SH-SY5Y (cell line): Measurements from ENCODE around the gene TMPRSS3.

Experiments
- GATA2 ChIP-seq: IDR thresholded peaks from 2 replicates; pipeline ENCODE4 v1.6.1; 2011; ENCODE audit warnings: mild to moderate bottlenecking, low read depth, low read length
- GATA3 ChIP-seq: IDR thresholded peaks from 2 replicates; pipeline ENCODE4 v1.6.1; 2011; ENCODE audit warnings: low read depth, mild to moderate bottlenecking, low read length, moderate library complexity

The TMPRSS3 gene

DNA sequence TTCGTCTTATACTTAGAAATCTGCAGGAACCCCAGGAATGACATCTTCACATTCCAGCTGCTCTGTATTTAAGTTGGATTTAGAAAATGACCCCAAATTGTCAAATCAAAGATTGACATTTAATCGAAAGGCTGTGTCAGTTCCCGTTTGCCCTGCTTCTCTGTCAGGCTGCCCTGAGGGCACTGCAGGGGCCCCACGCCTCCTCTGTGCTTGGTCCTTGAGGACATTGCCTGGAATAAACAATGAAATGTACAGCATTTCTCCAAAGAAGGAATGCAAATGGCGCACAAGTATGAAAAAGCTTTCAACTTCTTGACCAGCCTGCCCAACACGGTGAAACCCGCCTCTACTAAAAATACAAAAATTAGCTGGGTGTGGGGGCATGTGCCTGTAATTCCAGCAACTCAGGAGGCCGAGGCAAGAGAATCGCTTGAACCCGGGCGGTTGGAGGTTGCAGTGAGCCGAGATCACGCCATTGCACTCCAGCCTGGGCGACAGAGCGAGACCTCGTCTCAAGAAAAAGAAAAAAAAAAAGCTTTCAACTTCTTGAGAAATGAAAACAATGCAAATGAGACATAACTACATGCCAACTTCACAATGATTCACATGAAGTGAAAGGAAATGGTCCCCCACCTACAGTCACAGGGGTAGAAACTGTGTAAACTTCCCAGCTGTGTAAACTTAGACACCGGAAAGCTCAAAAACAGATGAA lies 3.0 kb downstream of the TMPRSS3 start:
- TF ChIP-seq GATA2 (no peak), GATA3 (no peak)

DNA sequence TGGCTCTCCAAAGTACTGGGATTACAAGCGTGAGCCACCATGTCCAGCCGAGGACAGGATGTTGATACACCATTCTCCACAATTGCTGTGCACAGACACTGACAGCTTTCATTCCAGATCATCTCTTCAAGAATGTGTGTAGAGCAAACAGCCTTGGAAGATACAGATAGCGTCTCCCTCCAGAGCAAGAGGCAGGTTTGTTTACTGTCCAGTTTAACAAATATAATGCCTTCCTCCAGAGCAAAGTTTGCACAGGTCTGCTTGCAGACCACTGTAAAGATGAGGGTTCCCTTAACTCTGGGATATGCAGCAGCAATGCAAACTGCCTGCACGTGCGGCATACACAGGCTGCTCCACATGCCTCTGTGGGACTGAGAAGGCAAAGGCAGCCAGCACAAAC lies 4.6 kb downstream of the TMPRSS3 start:
- TF ChIP-seq GATA2 (no peak), GATA3 (no peak)

DNA sequence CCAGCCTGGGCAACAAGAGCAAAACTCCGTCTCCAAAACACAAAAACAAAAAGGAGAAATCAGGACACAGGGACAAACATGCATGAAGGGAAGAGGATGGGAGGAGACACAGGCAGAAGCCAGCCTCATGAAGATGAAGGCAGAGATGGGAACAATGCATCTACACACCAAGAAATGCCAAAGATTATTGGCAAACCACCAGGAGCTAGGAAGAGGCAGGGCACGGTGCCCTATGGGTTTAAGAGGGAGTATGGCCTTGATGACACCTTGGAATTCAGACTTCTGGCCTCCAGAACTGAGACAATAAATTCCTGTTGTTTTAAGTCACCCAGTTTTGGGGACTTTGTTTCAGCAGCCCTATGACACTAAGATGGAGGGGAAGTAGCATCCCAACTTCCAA lies 5.2 kb downstream of the TMPRSS3 start:
- no peak for TF ChIP-seq GATA3
- no peak for TF ChIP-seq GATA2

DNA sequence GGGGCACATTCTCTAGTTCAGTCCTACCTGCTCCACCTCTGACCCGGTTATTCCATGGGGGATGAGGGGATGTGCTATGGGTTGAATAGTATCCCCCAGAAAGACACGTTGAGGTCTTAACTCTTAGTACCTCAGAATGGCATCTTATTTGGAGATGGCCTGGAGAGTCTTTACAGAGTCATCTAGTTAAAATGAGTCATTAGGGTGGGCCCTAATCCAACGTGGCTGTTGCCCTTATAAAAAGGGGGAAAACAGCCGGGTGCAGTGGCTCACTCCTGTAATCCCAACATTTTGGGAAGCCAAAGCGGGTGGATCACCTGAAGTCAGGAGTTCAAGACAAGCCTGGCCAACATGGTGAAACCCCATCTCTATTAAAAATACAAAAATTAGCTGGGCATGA lies 5.7 kb downstream of the TMPRSS3 start:
- TF ChIP-seq GATA3 (no peak), GATA2 (no peak)

DNA sequence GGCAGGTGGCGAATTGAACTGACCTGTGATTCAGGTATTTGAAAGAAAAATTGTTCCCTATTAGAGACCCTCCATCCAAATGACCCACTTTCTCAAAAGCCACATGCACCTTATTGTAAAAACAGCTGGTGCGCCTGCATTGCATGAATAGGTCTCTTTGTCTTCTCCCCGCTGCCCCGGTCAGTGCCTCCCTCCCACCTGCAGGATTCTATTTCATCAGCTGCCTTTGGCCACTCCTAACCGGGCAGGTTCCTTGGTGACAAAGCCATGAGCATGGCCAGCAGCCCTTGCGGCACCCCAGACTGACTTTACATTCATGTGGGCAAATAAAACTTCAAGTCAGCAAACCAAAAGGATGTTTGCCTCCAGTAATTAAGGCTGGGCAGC lies 6.4 kb downstream of the TMPRSS3 start:
- TF ChIP-seq GATA2 (no peak), GATA3 (no peak)

DNA sequence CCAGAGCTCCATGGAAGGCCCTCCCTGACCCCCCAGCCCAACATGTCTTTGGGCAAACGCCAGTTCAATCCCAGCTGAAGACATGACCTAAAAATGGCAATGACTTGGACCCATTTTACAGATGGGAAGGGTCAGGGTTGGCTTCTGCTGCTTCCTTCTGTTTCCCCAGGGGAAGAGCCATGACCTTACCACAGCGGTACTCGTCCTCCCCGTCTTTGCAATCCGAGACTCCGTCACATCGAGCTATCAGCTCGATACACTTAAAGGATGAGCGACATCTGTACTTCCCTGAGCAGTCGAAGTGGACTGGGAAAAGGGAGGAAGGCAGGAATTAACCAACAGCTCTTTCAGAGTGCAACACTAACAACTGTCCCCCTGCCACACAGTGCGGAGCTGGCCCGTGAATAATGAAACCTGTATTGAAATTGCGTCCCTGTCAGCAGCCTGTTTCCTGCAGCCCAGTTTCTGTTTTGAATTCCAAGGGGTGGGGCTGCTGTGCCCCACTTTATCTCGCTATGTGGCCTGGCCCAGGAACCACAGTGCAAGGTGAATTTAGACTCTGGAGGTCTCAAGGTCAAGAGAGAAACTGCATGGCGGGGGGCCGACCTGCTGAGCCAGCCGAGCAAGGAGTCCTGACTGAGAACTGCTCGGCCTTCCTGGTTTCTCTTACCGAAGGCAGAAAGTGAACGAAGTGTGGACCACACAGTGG lies 7.0 kb downstream of the TMPRSS3 start:
- no peak for TF ChIP-seq GATA3
- TF ChIP-seq GATA2 = no peak

DNA sequence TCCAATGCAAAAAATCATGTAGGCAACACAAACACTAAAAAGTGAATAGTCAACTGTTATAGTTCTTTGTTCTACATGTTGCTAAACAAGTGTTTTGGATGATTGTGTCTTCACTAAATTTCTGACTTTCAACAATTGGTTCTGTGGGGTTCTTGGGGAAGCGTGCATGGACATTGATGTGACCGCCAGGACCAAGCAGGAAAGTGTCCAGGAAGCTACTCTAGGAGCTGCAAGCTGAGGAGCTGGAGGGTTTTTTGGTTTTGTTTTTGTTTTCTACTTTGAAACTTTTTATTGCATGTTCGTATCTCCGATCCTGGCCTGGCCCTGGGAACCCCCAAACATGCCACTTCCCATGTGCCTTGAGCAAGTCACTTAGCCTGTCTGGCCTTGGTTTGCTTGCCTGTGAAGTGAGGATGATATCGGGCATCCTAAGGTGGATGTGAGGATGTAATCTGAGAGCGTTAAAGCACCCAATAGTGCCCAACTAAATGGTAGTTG lies 8.0 kb downstream of the TMPRSS3 start:
- TF ChIP-seq GATA3 (no peak), GATA2 (no peak)

DNA sequence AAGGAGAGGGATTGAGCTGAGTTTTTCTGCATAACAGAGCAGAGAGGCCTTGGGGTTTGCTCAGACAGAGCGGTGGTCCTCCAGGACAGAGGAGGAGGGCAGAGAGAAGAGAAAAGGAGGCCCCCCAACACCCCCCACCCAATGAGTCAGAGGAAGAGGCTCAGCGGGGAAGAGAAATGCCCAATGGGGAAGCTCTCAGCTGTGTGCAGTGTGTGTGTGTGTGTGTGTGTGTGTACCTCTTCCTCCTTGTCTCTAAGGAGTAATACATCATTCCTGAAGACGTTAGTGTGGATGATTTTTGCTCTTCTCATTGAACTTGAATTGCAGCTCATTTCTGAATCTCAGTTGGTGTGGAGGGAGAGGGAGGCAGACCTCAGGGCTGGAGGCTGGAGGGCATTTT lies 8.7 kb downstream of the TMPRSS3 start:
- no peak for TF ChIP-seq GATA3
- no peak for TF ChIP-seq GATA2

DNA sequence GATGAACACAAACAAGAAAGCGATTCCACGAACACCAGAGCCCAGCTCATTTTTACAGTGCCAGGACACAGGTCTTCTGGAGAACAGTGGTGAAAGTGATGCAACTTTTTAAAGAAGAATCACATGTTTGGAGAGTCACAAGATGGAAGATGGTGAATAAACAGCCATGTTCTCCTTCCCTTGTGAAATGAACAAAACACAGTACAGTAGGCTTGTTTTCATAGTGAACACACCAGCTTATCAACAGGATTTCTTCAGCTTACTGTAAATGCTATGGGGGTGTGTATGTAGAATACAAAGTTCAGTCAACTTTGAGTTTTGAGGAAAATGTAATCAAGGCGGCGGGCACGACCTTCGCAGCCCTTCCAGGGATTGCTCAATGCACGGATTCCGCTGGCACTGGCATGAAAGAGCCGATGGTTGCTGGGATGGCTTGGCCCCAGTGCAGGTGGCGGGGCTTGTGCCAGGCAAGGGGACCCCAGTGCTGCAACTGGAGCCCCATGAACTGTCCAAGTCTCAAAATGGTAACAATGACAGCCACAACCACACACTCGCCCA lies 9.7 kb downstream of the TMPRSS3 start:
- TF ChIP-seq GATA3 (no peak), GATA2 (no peak)

DNA sequence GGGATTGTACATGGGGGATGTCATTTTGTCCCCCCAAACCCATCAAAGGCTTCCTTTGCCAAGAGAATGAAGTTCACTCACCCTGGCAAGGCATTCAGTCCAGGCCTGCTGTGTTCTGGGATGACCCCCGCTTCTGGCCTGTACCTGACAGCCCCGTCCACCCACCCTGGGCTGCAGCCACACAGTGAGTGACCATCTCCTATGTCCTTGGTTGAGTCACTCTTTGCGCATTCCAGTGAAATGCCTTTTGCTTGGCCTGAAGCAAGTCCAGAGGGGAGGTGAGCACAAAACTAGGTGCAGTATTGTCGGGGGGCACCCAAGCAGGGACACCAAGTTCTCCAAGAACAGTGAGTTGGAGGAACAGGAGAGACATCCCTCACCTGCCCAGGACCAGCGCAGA lies 10.2 kb downstream of the TMPRSS3 start:
- TF ChIP-seq GATA3 = no peak
- TF ChIP-seq GATA2 = no peak

DNA sequence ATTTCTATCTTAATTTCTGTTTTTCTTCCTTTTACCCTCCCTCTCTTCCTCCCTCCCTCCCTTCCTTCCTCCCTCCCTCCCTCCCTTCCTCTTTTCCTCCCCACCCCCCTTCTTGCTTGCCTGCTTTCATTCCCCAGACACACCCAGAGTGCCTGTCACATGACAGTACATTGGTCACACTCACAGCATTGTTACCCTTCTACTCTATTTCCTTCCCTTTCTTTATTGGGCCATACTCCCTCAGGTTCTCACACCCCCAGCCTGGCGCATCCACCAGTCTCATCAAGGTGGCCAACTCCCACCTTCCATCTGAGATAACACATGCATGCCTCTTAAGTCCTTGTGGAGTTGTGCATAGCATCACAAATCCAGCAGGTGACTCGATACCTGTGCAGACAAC lies 10.9 kb downstream of the TMPRSS3 start:
- TF ChIP-seq GATA2 (no peak), GATA3 (no peak)

DNA sequence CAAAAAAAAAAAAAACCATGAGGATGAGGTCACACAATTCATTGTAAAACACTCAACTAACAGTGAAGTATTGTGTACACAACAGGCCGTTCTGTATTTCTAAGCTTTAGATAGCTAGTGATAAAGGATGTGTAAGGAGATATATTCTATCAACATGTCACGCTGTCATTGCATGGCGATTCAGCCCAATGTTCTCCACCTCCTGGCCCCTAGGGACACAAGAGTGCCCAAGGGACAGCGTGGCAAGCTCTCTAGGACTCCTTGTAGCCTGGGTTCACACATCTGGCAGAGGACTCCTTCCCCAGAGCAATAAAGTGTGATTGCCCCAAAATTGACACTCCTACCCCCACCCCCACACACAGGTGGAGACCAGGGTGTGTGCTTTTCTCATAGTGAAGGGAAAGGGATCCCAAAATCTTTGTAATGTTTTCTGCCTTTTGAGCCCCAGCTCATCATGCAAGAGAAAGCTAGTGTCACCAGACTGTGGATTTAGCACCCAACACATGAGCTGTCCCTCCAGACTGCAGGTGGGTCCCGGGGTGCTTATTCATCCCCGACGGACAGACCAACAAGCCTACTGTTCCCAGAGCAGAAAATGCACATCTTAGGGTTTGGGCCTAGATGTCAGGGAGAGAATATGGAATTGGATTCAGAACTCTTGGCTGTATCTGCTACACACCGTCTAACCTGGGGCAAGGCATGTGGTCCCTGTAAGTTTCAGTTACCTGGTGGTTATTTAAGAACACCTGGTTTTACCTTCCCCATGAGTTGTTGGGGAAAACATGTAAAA lies 11.5 kb downstream of the TMPRSS3 start:
- no peak for TF ChIP-seq GATA3
- no peak for TF ChIP-seq GATA2

DNA sequence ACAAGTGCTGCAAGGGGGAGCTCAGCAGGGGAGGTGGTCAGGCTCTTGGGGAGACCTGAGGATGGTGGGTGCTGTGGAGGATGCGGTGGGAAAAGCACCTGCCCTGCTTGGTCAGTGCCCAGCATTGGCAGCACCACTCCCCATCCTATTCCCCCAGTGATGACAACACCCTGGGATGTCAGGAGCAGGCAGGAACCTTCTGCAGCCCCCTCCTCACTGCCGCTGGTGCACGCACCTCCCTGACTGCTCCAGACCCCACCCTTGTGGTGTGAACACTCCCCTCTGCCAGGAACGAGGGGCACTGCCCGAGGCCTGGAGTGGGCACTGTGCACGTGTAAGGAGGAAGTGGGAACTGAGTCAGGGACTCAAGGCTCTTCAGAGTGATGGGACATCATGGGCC lies 12.5 kb downstream of the TMPRSS3 start:
- TF ChIP-seq GATA3 (no peak), GATA2 (no peak)

DNA sequence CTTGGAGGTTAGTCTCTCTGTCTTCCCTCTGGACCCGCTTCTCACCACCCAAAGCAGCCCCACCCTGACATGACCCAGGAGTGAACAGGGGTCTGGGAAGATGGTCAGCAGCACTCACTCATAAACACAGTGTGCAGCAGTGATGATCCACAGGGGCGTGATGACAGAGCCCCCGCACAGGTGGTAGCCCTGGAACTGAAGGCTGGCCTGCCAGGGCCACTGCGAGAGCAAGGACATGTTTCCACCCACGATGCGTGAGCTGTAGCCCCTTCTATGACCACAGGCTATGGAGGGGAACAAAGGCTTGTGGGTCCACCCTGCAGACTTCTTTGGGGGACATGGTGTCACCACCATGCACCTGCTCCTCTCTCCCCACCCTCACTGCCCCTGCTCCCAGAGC lies 12.9 kb downstream of the TMPRSS3 start:
- TF ChIP-seq GATA2 (no peak), GATA3 (no peak)

DNA sequence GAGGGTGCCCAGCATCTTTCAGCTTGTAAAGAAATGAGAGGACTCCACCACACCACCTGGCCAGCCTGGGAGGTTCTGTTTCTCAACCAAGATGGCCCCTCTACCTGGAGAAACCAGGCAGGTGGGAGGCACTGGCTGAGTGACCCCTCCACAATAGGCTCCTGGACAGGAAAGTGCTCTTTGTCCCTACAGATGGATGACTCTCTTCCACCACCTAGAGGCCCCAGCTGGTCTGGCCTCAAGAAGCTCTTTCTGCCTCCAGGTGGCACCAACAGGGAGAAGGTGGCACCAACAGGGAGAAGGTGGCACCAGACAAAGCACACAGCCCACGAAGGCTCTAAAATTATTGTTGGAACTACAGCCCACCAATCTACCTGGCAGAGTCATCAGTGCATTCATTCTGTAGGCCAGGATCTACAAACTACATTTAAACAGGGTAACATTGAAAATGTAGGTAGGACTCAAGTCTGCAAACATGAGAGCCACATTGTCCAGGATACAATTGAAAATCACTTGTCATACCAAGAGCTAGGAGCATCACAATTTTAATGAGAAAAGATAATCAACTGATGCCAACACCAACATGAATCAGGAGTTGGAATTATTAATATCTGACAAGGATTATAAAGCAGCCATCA lies 14.4 kb downstream of the TMPRSS3 start:
- no peak for TF ChIP-seq GATA2
- no peak for TF ChIP-seq GATA3
